ENCODE data around the gene IKZF3. TPM values are rescaled to one million over a fixed set of nuclear protein-coding genes. Genes with fewer than 3 reads are reported as not detected.

IKZF3 gene
- total RNA-seq, 1 experiment from 2014 or later, result 0.22 TPM

GRCh38 chr17:39787041-39787440 is 77.1 kb downstream of the IKZF3 start:
- no peak overlapping the region for H2AK5ac ChIP-seq (ENCODE audit: insufficient read length, low read length)
- no peaks in the 10 kb centered on the region for H3K79me1 ChIP-seq (ENCODE audit: insufficient read depth, low read depth, low read length, poor library complexity, severe bottlenecking)
- H2BK5ac ChIP-seq (ENCODE audit: insufficient read length, low read length), result no peak overlapping the region
- TF ChIP-seq CTCF (conservative IDR thresholded peaks at IDR 0.05), result no peak
- H3K56ac ChIP-seq (ENCODE audit: insufficient read length, low read depth, low read length), result no peak overlapping the region
- no peak overlapping the region for H2BK12ac ChIP-seq (ENCODE audit: insufficient read length, low read depth, low read length)
- no peaks in the 10 kb centered on the region for H3K9me3 Mint-ChIP-seq
- H3K79me2 ChIP-seq (ENCODE audit: insufficient read depth, low read length), result no peaks in the 10 kb centered on the region; the same call in 1 of the 2 replicates
- no peaks in the 10 kb centered on the region for H3K27me3 ChIP-seq (ENCODE audit: insufficient read depth, low read length)
- H3K14ac ChIP-seq (ENCODE audit: insufficient read depth, low read length), result no peak overlapping the region
- no peak overlapping the region for H3K27ac Mint-ChIP-seq
- H3K27ac ChIP-seq (ENCODE audit: insufficient read length, low read depth, low read length), result no peak overlapping the region
- H4K5ac ChIP-seq (ENCODE audit: insufficient read length, low read depth, low read length), result no peak overlapping the region
- H4K8ac ChIP-seq (replicated peaks; ENCODE audit: insufficient read length, low read depth, low read length), result no peak overlapping the region
- H2BK15ac ChIP-seq (ENCODE audit: low read depth, low read length), result no peak overlapping the region
- H3K18ac ChIP-seq (ENCODE audit: insufficient read length, low read depth, low read length), result no peak overlapping the region
- H3K4me1 Mint-ChIP-seq, result peaks cover 0 to 5% of the 10 kb centered on the region in 2 experiments; a peak in 1 of 4 replicates
- H3K9ac ChIP-seq (ENCODE audit: extremely low read depth, insufficient read length, low read length), result no peak overlapping the region
- H3K4me3 Mint-ChIP-seq, result no peak overlapping the region
- no peak for DNase-seq
- no peak overlapping the region for H3K4ac ChIP-seq (ENCODE audit: low read depth, low read length)
- H2BK120ac ChIP-seq (ENCODE audit: low read depth, low read length, poor library complexity, severe bottlenecking), result no peak overlapping the region
- H3K23ac ChIP-seq (ENCODE audit: insufficient read length, low read depth, low read length), result no peak overlapping the region
- no peak overlapping the region for H4K91ac ChIP-seq (ENCODE audit: insufficient read length, low read depth, low read length)
- no peaks in the 10 kb centered on the region for H3K36me3 Mint-ChIP-seq (ENCODE audit: insufficient read depth in 1 of 3, low read depth in 3 of 3)
- H2AFZ ChIP-seq (ENCODE audit: low read length), result no peak overlapping the region
- no peaks in the 10 kb centered on the region for H3K9me3 ChIP-seq (ENCODE audit: control insufficient read depth, low read depth, low read length)
- no peaks in the 10 kb centered on the region for H3K23me2 ChIP-seq (ENCODE audit: insufficient read length, low read depth, low read length, poor library complexity, severe bottlenecking)
- H3T11ph ChIP-seq (ENCODE audit: low read length), result no peak overlapping the region
- no peaks in the 10 kb centered on the region for H4K20me1 ChIP-seq (ENCODE audit: control insufficient read depth, insufficient read depth, insufficient read length)
- no peak overlapping the region for H3K4me2 ChIP-seq (ENCODE audit: insufficient read depth, insufficient read length, low read length)
- no peaks in the 10 kb centered on the region for H3K4me1 ChIP-seq (ENCODE audit: insufficient read depth, low read length)
- peaks cover 4% of the 10 kb centered on the region; the same call in 1 of the 2 replicates for H3K27me3 Mint-ChIP-seq (ENCODE audit: low read depth)
- H2BK20ac ChIP-seq (ENCODE audit: low read depth, low read length, poor library complexity, severe bottlenecking), result no peak overlapping the region

Data from H9 (cell line).